Measurements from ENCODE around the gene UTP25. TPM values are rescaled to one million over a fixed set of nuclear protein-coding genes. Genes with fewer than 3 reads are reported as not detected.

The UTP25 gene, protein sequence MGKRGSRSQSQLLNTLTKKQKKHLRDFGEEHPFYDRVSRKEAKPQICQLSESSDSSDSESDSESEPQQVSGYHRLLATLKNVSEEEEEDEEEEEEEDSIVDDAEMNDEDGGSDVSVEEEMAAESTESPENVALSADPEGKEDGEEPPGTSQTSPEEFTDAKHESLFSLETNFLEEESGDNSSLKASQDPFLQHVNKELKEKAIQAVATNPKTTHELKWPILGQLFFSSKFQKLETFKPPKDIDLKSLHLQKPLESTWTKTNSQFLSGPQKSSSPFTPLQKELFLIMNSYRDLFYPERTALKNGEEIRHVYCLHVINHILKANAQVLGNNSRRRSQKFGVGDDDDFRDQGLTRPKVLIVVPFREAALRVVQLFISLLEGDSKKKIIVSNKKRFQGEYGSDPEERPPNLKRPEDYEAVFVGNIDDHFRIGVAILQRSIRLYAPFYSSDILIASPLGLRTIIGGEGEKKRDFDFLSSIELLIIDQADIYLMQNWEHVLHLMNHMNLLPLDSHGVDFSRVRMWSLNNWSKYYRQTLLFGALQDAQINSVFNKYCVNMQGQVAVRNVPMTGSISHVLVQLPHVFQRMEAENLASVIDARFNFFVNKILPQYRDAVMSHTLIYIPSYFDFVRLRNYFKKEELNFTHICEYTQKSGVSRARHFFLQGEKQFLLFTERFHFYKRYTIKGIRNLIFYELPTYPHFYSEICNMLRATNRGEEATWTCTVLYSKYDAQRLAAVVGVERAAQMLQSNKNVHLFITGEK
- 1 to 10 TPM; 4.3 to 6.0 TPM for total RNA-seq
- polyA plus RNA-seq (2013, experiment 1 of 2) = 4.5 TPM
- 4.1 TPM for polyA plus RNA-seq (2013, experiment 2 of 2)
- long read RNA-seq, experiment 1, full-length matches to known transcripts = 1 of 2 reads
- long read RNA-seq, experiment 1, partial matches to known transcripts = 0 of 2 reads
- long read RNA-seq, experiment 1, other reads (novel, unspliced or antisense) = 1 of 2 reads
- long read RNA-seq, experiment 2, full-length matches to known transcripts = 16 of 20 reads
- long read RNA-seq, experiment 2, partial matches to known transcripts = 3 of 20 reads
- long read RNA-seq, experiment 2, other reads (novel, unspliced or antisense) = 1 of 20 reads
- long read RNA-seq, experiment 3, full-length matches to known transcripts = 100 of 110 reads
- long read RNA-seq, experiment 3, partial matches to known transcripts = 2 of 110 reads
- long read RNA-seq, experiment 3, other reads (novel, unspliced or antisense) = 8 of 110 reads
- long read RNA-seq, experiment 4, full-length matches to known transcripts = 1 of 2 reads
- long read RNA-seq, experiment 4, partial matches to known transcripts = 1 of 2 reads
- long read RNA-seq, experiment 4, other reads (novel, unspliced or antisense) = 0 of 2 reads

DNA sequence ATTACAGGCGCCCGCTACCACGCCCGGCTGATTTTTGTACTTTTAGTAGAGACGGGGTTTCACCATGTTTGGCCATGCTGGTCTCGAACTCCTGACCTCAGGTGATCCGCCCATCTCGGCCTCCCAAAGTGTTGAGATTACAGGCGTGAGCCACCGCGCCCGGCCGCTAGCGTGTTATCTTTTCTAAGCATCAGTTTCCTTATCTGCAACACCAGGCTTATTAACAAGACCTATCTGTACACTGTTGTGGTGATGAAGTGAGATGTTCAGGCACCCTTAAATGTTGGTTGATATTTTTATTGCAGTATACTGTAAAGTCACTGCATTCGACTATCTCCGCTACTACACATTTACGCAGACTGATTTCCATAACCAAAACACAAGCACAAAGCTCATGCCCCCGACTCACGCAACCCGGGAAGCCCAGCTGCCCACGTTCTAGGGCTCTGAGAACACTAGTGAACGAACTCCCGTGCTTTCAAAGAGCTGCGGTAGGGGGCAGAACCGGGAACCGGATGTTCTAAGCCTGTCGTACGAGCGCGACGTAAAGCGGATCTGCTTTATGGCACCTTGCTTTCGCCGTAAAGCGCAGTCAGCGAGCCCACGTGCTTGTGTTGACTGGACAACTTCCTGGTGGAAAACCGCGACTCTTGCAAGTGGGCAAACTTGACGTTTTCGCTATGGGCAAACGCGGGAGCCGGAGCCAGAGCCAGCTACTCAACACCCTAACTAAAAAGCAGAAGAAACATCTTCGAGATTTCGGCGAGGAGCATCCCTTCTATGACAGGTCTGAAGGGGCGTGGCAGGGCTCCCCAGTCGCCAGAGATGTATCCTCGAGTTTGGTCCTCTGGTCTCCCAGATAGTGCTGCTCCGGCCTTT lies at the start of gene UTP25:
UTP25 (plus strand) TSS at position 589 of the 879 bp plus-strand sequence; CDS start at position 681, 92 bp downstream.
- Histone ChIP-seq H3K9me3 (ENCODE audit: control insufficient read depth, low read length) (no peaks in the 10 kb centered on the region), H3K9ac (ENCODE audit: extremely low read depth, low read length, poor library complexity, severe bottlenecking) (peak within 1 kb of the TSS; percentile 57), H3K4me1 (ENCODE audit: control insufficient read depth, insufficient read depth, low read length) (no peaks in the 10 kb centered on the region), H3K4me3 (ENCODE audit: low read length) (peak within 1 kb of the TSS; percentile 99), H3K27me3 (ENCODE audit: control insufficient read depth, insufficient read depth, low read length, poor library complexity, severe bottlenecking) (peaks cover 9% of the 10 kb centered on the region), H3K27ac (ENCODE audit: low read depth, low read length) (no peak within 1 kb of the TSS), H3K36me3 (ENCODE audit: control insufficient read depth, insufficient read depth, low read length) (peaks cover 23% of the 10 kb centered on the region)
- Mint-ChIP-seq H3K4me3 (peak within 1 kb of the TSS; percentile 91), H3K4me1 (peaks cover 2% of the 10 kb centered on the region), H3K36me3 (ENCODE audit: low read depth) (peaks cover 13% of the 10 kb centered on the region), H3K27me3 (ENCODE audit: insufficient read depth) (peaks cover 2% of the 10 kb centered on the region), H3K27ac (peak within 1 kb of the TSS; percentile 67), H3K9me3 (no peaks in the 10 kb centered on the region)
- TF ChIP-seq, protein P1, sequence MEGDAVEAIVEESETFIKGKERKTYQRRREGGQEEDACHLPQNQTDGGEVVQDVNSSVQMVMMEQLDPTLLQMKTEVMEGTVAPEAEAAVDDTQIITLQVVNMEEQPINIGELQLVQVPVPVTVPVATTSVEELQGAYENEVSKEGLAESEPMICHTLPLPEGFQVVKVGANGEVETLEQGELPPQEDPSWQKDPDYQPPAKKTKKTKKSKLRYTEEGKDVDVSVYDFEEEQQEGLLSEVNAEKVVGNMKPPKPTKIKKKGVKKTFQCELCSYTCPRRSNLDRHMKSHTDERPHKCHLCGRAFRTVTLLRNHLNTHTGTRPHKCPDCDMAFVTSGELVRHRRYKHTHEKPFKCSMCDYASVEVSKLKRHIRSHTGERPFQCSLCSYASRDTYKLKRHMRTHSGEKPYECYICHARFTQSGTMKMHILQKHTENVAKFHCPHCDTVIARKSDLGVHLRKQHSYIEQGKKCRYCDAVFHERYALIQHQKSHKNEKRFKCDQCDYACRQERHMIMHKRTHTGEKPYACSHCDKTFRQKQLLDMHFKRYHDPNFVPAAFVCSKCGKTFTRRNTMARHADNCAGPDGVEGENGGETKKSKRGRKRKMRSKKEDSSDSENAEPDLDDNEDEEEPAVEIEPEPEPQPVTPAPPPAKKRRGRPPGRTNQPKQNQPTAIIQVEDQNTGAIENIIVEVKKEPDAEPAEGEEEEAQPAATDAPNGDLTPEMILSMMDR (conservative IDR thresholded peaks at IDR 0.05) = peak; percentile 77
- DNase-seq = peak; percentile 97
- 23 to 31% methylated on average over 35 to 51 of the region's 51 CpGs for WGBS, 2 experiments (ENCODE audit: insufficient coverage in 1 of 2, insufficient read length in 1 of 2)

DNA sequence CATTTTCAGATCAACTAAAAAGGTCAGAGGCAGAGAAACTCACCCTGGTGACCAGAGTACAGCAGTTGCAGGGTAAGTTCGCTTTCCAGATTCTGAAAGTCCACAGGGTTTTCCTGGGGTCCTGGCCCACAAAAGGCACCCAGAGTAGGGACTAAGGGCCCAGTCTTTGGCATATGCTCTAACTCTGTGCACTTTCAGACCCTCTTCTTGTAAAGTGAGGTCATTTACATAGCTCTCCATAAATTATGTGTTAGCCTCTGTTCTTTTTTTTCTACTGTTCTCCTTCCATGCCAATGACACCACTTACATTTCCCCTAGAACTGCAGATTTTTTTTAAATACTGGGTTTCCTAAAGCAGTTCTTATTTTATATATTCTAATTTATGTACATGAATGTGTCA lies 49.7 kb upstream of the UTP25 start:
- Histone ChIP-seq H3K4me3 (ENCODE audit: low read length) (no peak overlapping the region), H3K9ac (ENCODE audit: extremely low read depth, low read length, poor library complexity, severe bottlenecking) (no peak overlapping the region), H3K36me3 (ENCODE audit: control insufficient read depth, insufficient read depth, low read length) (peaks cover 4% of the 10 kb centered on the region), H3K27me3 (ENCODE audit: control insufficient read depth, insufficient read depth, low read length, poor library complexity, severe bottlenecking) (peaks cover 8% of the 10 kb centered on the region), H3K27ac (ENCODE audit: low read depth, low read length) (no peak overlapping the region), H3K4me1 (ENCODE audit: control insufficient read depth, insufficient read depth, low read length) (no peaks in the 10 kb centered on the region), H3K9me3 (ENCODE audit: control insufficient read depth, low read length) (no peaks in the 10 kb centered on the region)
- Mint-ChIP-seq H3K4me3 (no peak overlapping the region), H3K36me3 (ENCODE audit: low read depth) (peaks cover 2% of the 10 kb centered on the region), H3K9me3 (no peaks in the 10 kb centered on the region), H3K27ac (no peak overlapping the region), H3K4me1 (no peaks in the 10 kb centered on the region), H3K27me3 (ENCODE audit: insufficient read depth) (peaks cover 8% of the 10 kb centered on the region)
- no peak for DNase-seq
- TF ChIP-seq, protein P1 (conservative IDR thresholded peaks at IDR 0.05) = no peak
- 93 to 100% methylated on average over 1 of the region's 1 CpG for WGBS, 2 experiments (ENCODE audit: insufficient coverage in 1 of 2, insufficient read length in 1 of 2)

Data from endodermal cell (in vitro differentiated cells).